H9 (cell line): ENCODE data around the gene PPARD. TPM values are rescaled to one million over a fixed set of nuclear protein-coding genes. Genes with fewer than 3 reads are reported as not detected.

Experiments
- DNase-seq: peaks from one replicate; pipeline ENCODE4 v3.0.0-alpha.2; 2017
- H2AFZ ChIP-seq: one replicate; pipeline ENCODE4 v1.6.1; 2013; ENCODE audit warnings: mild to moderate bottlenecking, low read length, control low read depth, moderate library complexity
- H2AK5ac ChIP-seq: 2 replicates; pipeline ENCODE4 v1.6.1; 2013; ENCODE audit warnings: low read length, control low read depth, mixed read lengths; ENCODE audit not compliant: insufficient read length
- H2BK120ac ChIP-seq: one replicate; pipeline ENCODE4 v1.6.1; 2013; ENCODE audit warnings: low read depth, mild to moderate bottlenecking, low read length, control low read depth, inconsistent platforms; ENCODE audit not compliant: poor library complexity, severe bottlenecking
- H2BK12ac ChIP-seq: 2 replicates; pipeline ENCODE4 v1.6.1; 2013; ENCODE audit warnings: low read length, control low read depth, mixed read lengths, low read depth; ENCODE audit not compliant: insufficient read length
- H2BK15ac ChIP-seq: 2 replicates; pipeline ENCODE4 v1.6.1; 2013; ENCODE audit warnings: low read depth, low read length, control low read depth
- H2BK20ac ChIP-seq: one replicate; pipeline ENCODE4 v1.6.1; 2013; ENCODE audit warnings: low read depth, mild to moderate bottlenecking, low read length, control low read depth, inconsistent platforms; ENCODE audit not compliant: poor library complexity, severe bottlenecking
- H2BK5ac ChIP-seq: 2 replicates; pipeline ENCODE4 v1.6.1; 2013; ENCODE audit warnings: low read length, control low read depth, mixed read lengths; ENCODE audit not compliant: insufficient read length
- H3K14ac ChIP-seq: 2 replicates; pipeline ENCODE4 v1.6.1; 2013; ENCODE audit warnings: low read length, control low read depth; ENCODE audit not compliant: insufficient read depth
- H3K18ac ChIP-seq: 2 replicates; pipeline ENCODE4 v1.6.1; 2013; ENCODE audit warnings: low read depth, mild to moderate bottlenecking, mixed read lengths, low read length, control low read depth; ENCODE audit not compliant: insufficient read length
- H3K23ac ChIP-seq: 2 replicates; pipeline ENCODE4 v1.6.1; 2013; ENCODE audit warnings: low read length, control low read depth, mixed read lengths, low read depth; ENCODE audit not compliant: insufficient read length
- H3K23me2 ChIP-seq: 2 replicates; pipeline ENCODE4 v1.6.1; 2013; ENCODE audit warnings: low read depth, mild to moderate bottlenecking, mixed read lengths, low read length, control low read depth; ENCODE audit not compliant: insufficient read length, poor library complexity, severe bottlenecking
- H3K27ac ChIP-seq: 2 replicates; pipeline ENCODE4 v1.5.1; 2013; ENCODE audit warnings: low read length, control low read depth, mixed read lengths, low read depth; ENCODE audit not compliant: insufficient read length
- H3K27me3 ChIP-seq: 2 replicates; pipeline ENCODE4 v1.6.1; 2013; ENCODE audit warnings: low read length, control low read depth, inconsistent platforms; ENCODE audit not compliant: insufficient read depth
- H3K4ac ChIP-seq: 2 replicates; pipeline ENCODE4 v1.6.1; 2013; ENCODE audit warnings: low read depth, mild to moderate bottlenecking, control low read depth, inconsistent platforms, low read length, moderate library complexity
- H3K4me1 ChIP-seq: 2 replicates; pipeline ENCODE4 v1.6.1; 2013; ENCODE audit warnings: low read length, control low read depth, inconsistent platforms; ENCODE audit not compliant: insufficient read depth
- H3K4me2 ChIP-seq: 2 replicates; pipeline ENCODE4 v1.6.1; 2013; ENCODE audit warnings: low read length, control low read depth, mixed read lengths; ENCODE audit not compliant: insufficient read length, insufficient read depth
- H3K56ac ChIP-seq: 2 replicates; pipeline ENCODE4 v1.6.1; 2013; ENCODE audit warnings: low read depth, mild to moderate bottlenecking, mixed read lengths, low read length, control low read depth; ENCODE audit not compliant: insufficient read length
- H3K79me1 ChIP-seq: 2 replicates; pipeline ENCODE4 v1.6.1; 2013; ENCODE audit warnings: low read depth, mild to moderate bottlenecking, moderate library complexity, low read length, control low read depth, inconsistent platforms; ENCODE audit not compliant: insufficient read depth, poor library complexity, severe bottlenecking
- H3K79me2 ChIP-seq: 2 replicates; pipeline ENCODE4 v1.6.1; 2013; ENCODE audit warnings: low read length, control low read depth, inconsistent platforms; ENCODE audit not compliant: insufficient read depth
- H3K9ac ChIP-seq: 2 replicates; pipeline ENCODE4 v1.6.1; 2013; ENCODE audit warnings: low read length, control low read depth, mixed read lengths; ENCODE audit not compliant: insufficient read length; ENCODE audit errors: extremely low read depth
- H3K9me3 ChIP-seq: one replicate; pipeline ENCODE4 v1.6.1; 2013; ENCODE audit warnings: low read depth, low read length, inconsistent platforms; ENCODE audit not compliant: control insufficient read depth
- H3T11ph ChIP-seq: one replicate; pipeline ENCODE4 v1.6.1; 2013; ENCODE audit warnings: mild to moderate bottlenecking, low read length, control low read depth, inconsistent platforms
- H4K20me1 ChIP-seq: one replicate; pipeline ENCODE4 v1.6.1; 2013; ENCODE audit not compliant: control insufficient read depth, insufficient read length, insufficient read depth
- H4K5ac ChIP-seq: 2 replicates; pipeline ENCODE4 v1.6.1; 2013; ENCODE audit warnings: low read depth, mild to moderate bottlenecking, mixed read lengths, low read length, control low read depth; ENCODE audit not compliant: insufficient read length
- H4K8ac ChIP-seq: replicated peaks from 2 replicates; pipeline ENCODE4 v1.6.1; 2013; ENCODE audit warnings: low read length, control low read depth, mixed read lengths, low read depth; ENCODE audit not compliant: insufficient read length
- H4K91ac ChIP-seq: 2 replicates; pipeline ENCODE4 v1.6.1; 2013; ENCODE audit warnings: low read depth, mild to moderate bottlenecking, moderate library complexity, mixed read lengths, low read length, control low read depth; ENCODE audit not compliant: insufficient read length
- H3K27ac Mint-ChIP-seq, 3 experiments: 2 replicates in 2 of 3; 3 replicates in 1 of 3; pipeline ENCODE4 v1.8.0; 2020 to 2021; ENCODE audit warnings: mixed read lengths in 3 of 3, mild to moderate bottlenecking in 1 of 3, moderate library complexity in 1 of 3
- H3K27me3 Mint-ChIP-seq: 2 replicates; pipeline ENCODE4 v1.8.0; 2021; ENCODE audit warnings: low read depth, mild to moderate bottlenecking, moderate library complexity, mixed read lengths
- H3K36me3 Mint-ChIP-seq, 3 experiments: 2 replicates in 2 of 3; 3 replicates in 1 of 3; pipeline ENCODE4 v1.8.0; 2020 to 2021; ENCODE audit warnings: low read depth in 3 of 3, mixed read lengths in 3 of 3; ENCODE audit not compliant: insufficient read depth in 1 of 3
- H3K4me1 Mint-ChIP-seq, 2 experiments: 2 replicates each; pipeline ENCODE4 v1.8.0; 2020; ENCODE audit warnings: mixed read lengths in 2 of 2
- H3K4me3 Mint-ChIP-seq, 2 experiments: 2 replicates in 1 of 2; 3 replicates in 1 of 2; pipeline ENCODE4 v1.8.0; 2020 to 2021; ENCODE audit warnings: mild to moderate bottlenecking in 2 of 2, mixed read lengths in 2 of 2, moderate library complexity in 1 of 2
- H3K9me3 Mint-ChIP-seq, 2 experiments: 2 replicates in 1 of 2; 3 replicates in 1 of 2; pipeline ENCODE4 v1.8.0; 2020; ENCODE audit warnings: mild to moderate bottlenecking in 2 of 2, mixed read lengths in 2 of 2, moderate library complexity in 1 of 2
- CTCF ChIP-seq: fragments of 200-600 bp; sonication (generic); conservative IDR thresholded peaks from 3 replicates; pipeline ENCODE4 v1.8.0; 2021; ENCODE audit warnings: antibody characterized with exemption, mild to moderate bottlenecking
- WGBS: extraction: QIAGEN DNeasy Blood & Tissue Kit; methylation state at CpG from one replicate; pipeline ENCODE4 v1.1.7; 2013; ENCODE audit warnings: missing lambda C conversion rate, low lambda C conversion rate, mixed read lengths; ENCODE audit not compliant: insufficient read length; ENCODE audit errors: extremely low coverage; 5-methylcytosine and 5-hydroxymethylcytosine counted together
- total RNA-seq: library from RNA; stranded (reverse); gene quantifications from 2 replicates; pipeline ENCODE4 v1.2.1, GENCODE V29; 2021

PPARD gene
- total RNA-seq, 1 experiment from 2014 or later, result 11.7 TPM

GRCh38 chr6:35441642-35442041 lies 99.3 kb downstream of the PPARD start:
- H3K27me3 Mint-ChIP-seq, result no peaks in the 10 kb centered on the region
- no peaks in the 10 kb centered on the region for H3K36me3 Mint-ChIP-seq
- Histone ChIP-seq H3K4me2 (no peak overlapping the region), H3K56ac (no peak overlapping the region), H3K14ac (no peak overlapping the region), H2AK5ac (no peak overlapping the region), H3K4ac (no peak overlapping the region), H3K9me3 (no peaks in the 10 kb centered on the region), H3K79me1 (no peaks in the 10 kb centered on the region), H4K5ac (no peak overlapping the region), H4K8ac (no peak overlapping the region), H3K23ac (no peak overlapping the region), H3K9ac (no peak overlapping the region), H4K91ac (no peak overlapping the region), H3K79me2 (no peaks in the 10 kb centered on the region), H3K27ac (no peak overlapping the region), H2BK12ac (no peak overlapping the region), H2BK15ac (no peak overlapping the region), H2AFZ (no peak overlapping the region), H3K27me3 (no peaks in the 10 kb centered on the region), H2BK5ac (no peak overlapping the region), H2BK20ac (no peak overlapping the region), H3K18ac (no peak overlapping the region), H3T11ph (no peak overlapping the region), H4K20me1 (no peaks in the 10 kb centered on the region), H3K4me1 (no peaks in the 10 kb centered on the region), H3K23me2 (no peaks in the 10 kb centered on the region), H2BK120ac (no peak overlapping the region)
- no peak for TF ChIP-seq CTCF
- no CpG with 5 or more reads among the region's 4 CpGs for WGBS
- H3K27ac Mint-ChIP-seq, result no peak overlapping the region
- H3K4me1 Mint-ChIP-seq, result no peaks in the 10 kb centered on the region
- no peak overlapping the region for H3K4me3 Mint-ChIP-seq
- DNase-seq, result no peak
- no peaks in the 10 kb centered on the region for H3K9me3 Mint-ChIP-seq
